ENCODE results near the gene APLF.
"Not testable (repeated sequence)": the region's sequence is repeated elsewhere in the genome, so short reads cannot be mapped to it uniquely, and the experiment has no call there.

APLF gene

GRCh38 chr2:68441179-68441993, 26.0 kb upstream of the APLF start:
- peak; percentile 92 for DNase-seq (ENCODE audit: low spot score)

GRCh38 chr2:68441994-68442322, 25.4 kb upstream of the APLF start:
- no peak for DNase-seq (ENCODE audit: low spot score)

- not testable (repeated sequence) for DNase-seq (ENCODE audit: low spot score)
Measured at GRCh38 chr2:68446425-68446824, 21.0 kb upstream of the APLF start.

GRCh38 chr2:68447118-68447517, 20.3 kb upstream of the APLF start:
- DNase-seq (ENCODE audit: low spot score), result no peak

- DNase-seq (ENCODE audit: low spot score), result no peak
Measured at GRCh38 chr2:68448671-68449653, 18.4 kb upstream of the APLF start.

GRCh38 chr2:68452158-68452900, 15.1 kb upstream of the APLF start:
- no peak for DNase-seq (ENCODE audit: low spot score)

- DNase-seq (ENCODE audit: low spot score), result no peak
Measured at GRCh38 chr2:68453761-68454360, 13.5 kb upstream of the APLF start.

- DNase-seq (ENCODE audit: low spot score), result no peak
Measured at GRCh38 chr2:68454719-68455118, 12.7 kb upstream of the APLF start.

GRCh38 chr2:68456198-68456597, 11.2 kb upstream of the APLF start:
- DNase-seq (ENCODE audit: low spot score), result no peak

GRCh38 chr2:68458981-68459380, 8.4 kb upstream of the APLF start:
- no peak for DNase-seq (ENCODE audit: low spot score)

- DNase-seq (ENCODE audit: low spot score), result peak; percentile 72
Measured at GRCh38 chr2:68463287-68463877, 4.0 kb upstream of the APLF start.

GRCh38 chr2:68464651-68465050, 2.7 kb upstream of the APLF start:
- peak; percentile 12 for DNase-seq (ENCODE audit: low spot score)

GRCh38 chr2:68465081-68465916, 2.1 kb upstream of the APLF start:
- DNase-seq (ENCODE audit: low spot score), result peak; percentile 72

- DNase-seq (ENCODE audit: low spot score), result peak; percentile 71
Measured at GRCh38 chr2:68466361-68466777, 1.0 kb upstream of the APLF start.

- no peak for DNase-seq (ENCODE audit: low spot score)
Measured at GRCh38 chr2:68466778-68467076, 658 bp upstream of the APLF start.

- DNase-seq (ENCODE audit: low spot score), result no peak
Measured at GRCh38 chr2:68468801-68469200, 1.4 kb downstream of the APLF start.

- DNase-seq (ENCODE audit: low spot score), result no peak
Measured at GRCh38 chr2:68469935-68470334, 2.5 kb downstream of the APLF start.

- DNase-seq (ENCODE audit: low spot score), result no peak
Measured at GRCh38 chr2:68471385-68471784, 4.0 kb downstream of the APLF start.

GRCh38 chr2:68472796-68473414, 5.5 kb downstream of the APLF start:
- DNase-seq (ENCODE audit: low spot score), result no peak

- DNase-seq (ENCODE audit: low spot score), result no peak
Measured at GRCh38 chr2:68475110-68475509, 7.7 kb downstream of the APLF start.
